Right lobe of liver (tissue), 4 donors: Measurements from ENCODE around the gene PYGO2.

Source experiments
- POLR2A ChIP-seq: fragments of 450-650 bp; IDR thresholded peaks from one replicate; pipeline ENCODE4 v1.6.1; 2017; ENCODE audit warnings: antibody characterized with exemption, mild to moderate bottlenecking
- TF ChIP-seq, protein P1 (sequence below), 4 donors: fragments of 200-600 bp in 3 of 4; fragments of 450-650 bp in 1 of 4; IDR thresholded peaks; one replicate each; pipeline versions ENCODE4 v1.5.1 to v1.8.0; 2016 to 2022; ENCODE audit warnings: antibody characterized with exemption in 4 of 4, mild to moderate bottlenecking in 2 of 4
- donor health status: DM: no; HTN: no; CAD: no.
- donor health status: DM: no; HTN: no; CAD: no.
- donor health status: DM: no; HTN: yes; CAD: no.

DNA sequence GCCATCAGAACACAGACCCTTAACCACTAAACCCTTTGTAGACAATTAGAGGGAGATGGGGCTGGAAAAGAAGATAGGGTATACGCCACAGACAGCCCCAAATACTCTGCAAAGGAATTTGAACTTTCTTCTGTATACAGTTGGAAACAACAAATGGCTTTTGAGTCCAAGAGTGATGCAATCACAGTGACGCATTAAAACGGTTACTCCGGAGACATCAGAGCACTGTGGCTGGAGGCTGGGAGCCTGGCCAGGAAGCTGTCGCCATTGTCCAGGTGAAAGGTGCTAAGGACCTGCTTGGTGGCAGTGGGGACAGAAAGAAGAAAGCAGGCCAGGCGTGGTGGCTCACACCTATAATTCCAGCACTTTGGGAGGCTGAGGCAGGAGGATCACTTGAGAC lies 25.7 kb upstream of the PYGO2 start:
- TF ChIP-seq, protein P1, sequence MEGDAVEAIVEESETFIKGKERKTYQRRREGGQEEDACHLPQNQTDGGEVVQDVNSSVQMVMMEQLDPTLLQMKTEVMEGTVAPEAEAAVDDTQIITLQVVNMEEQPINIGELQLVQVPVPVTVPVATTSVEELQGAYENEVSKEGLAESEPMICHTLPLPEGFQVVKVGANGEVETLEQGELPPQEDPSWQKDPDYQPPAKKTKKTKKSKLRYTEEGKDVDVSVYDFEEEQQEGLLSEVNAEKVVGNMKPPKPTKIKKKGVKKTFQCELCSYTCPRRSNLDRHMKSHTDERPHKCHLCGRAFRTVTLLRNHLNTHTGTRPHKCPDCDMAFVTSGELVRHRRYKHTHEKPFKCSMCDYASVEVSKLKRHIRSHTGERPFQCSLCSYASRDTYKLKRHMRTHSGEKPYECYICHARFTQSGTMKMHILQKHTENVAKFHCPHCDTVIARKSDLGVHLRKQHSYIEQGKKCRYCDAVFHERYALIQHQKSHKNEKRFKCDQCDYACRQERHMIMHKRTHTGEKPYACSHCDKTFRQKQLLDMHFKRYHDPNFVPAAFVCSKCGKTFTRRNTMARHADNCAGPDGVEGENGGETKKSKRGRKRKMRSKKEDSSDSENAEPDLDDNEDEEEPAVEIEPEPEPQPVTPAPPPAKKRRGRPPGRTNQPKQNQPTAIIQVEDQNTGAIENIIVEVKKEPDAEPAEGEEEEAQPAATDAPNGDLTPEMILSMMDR (IDR thresholded peaks at IDR 0.05): no peak
- TF ChIP-seq POLR2A: no peak
